Esophagus muscularis mucosa (tissue), 4 donors: ENCODE data around the gene LRRN2. TPM values are rescaled to one million over a fixed set of nuclear protein-coding genes. Genes with fewer than 3 reads are reported as not detected.

Source experiments
- DNase-seq: peaks from one replicate; pipeline ENCODE4 v3.0.0-alpha.2; 2017; ENCODE audit errors: extremely low spot score
- H3K27ac ChIP-seq, 4 donors: fragments of 200-600 bp; sonication (generic); replicated peaks in 1 of 4; 1 replicate in 3 of 4; 2 replicates in 1 of 4; pipeline ENCODE4 v1.5.1; 2016 to 2019; ENCODE audit warnings: mild to moderate bottlenecking in 1 of 4
- H3K27me3 ChIP-seq, 4 donors: fragments of 200-600 bp; sonication (generic); one replicate each; pipeline versions ENCODE4 v1.5.1 to v1.6.0; 2016 to 2019
- H3K36me3 ChIP-seq, 4 donors: fragments of 200-600 bp; sonication (generic); one replicate each; pipeline ENCODE4 v1.5.1; 2016 to 2019
- H3K4me1 ChIP-seq, 4 donors: fragments of 200-600 bp; sonication (generic); one replicate each; pipeline ENCODE4 v1.5.1; 2016 to 2019
- H3K4me3 ChIP-seq, 4 donors: fragments of 200-600 bp; sonication (generic); 1 replicate in 2 of 4; 2 replicates in 2 of 4; pipeline ENCODE4 v1.5.1; 2016 to 2019; ENCODE audit warnings: mild to moderate bottlenecking in 4 of 4, moderate library complexity in 1 of 4
- H3K9me3 ChIP-seq, 4 donors: fragments of 200-600 bp; sonication (generic); 1 replicate in 3 of 4; 2 replicates in 1 of 4; pipeline ENCODE4 v1.5.1; 2016 to 2019
- CTCF ChIP-seq, 3 experiments: fragments of 200-600 bp in 2 of 3; fragments of 450-650 bp in 1 of 3; sonication (generic) in 2 of 3; IDR thresholded peaks; one replicate each; pipeline ENCODE4 v1.5.1; 2017 to 2019; ENCODE audit warnings: antibody characterized with exemption in 3 of 3, mild to moderate bottlenecking in 2 of 3, moderate library complexity in 1 of 3
- EP300 ChIP-seq: sonication (generic); formaldehyde crosslinking; IDR thresholded peaks from one replicate; pipeline ENCODE4 v1.6.1; 2017; ENCODE audit warnings: antibody characterized with exemption
- POLR2A ChIP-seq: fragments of 450-650 bp; IDR thresholded peaks from one replicate; pipeline ENCODE4 v1.6.1; 2017; ENCODE audit warnings: antibody characterized with exemption, moderate library complexity, mild to moderate bottlenecking, low read depth
- POLR2AphosphoS5 ChIP-seq, 2 donors: sonication (generic); formaldehyde crosslinking; IDR thresholded peaks; one replicate each; pipeline ENCODE4 v1.6.1; 2017; ENCODE audit warnings: antibody characterized with exemption in 2 of 2
- WGBS: methylation state at CpG from one replicate; pipeline ENCODE4 v1.1.5; 2018; 5-methylcytosine and 5-hydroxymethylcytosine counted together
- intact Hi-C: fragments of 100-400 bp; cut with DNase I; formaldehyde crosslinking; loops from one replicate; pipeline ENCODE4 v1.15.1; 2023
- total RNA-seq, 4 donors: library from RNA; depleted of rRNA; stranded (reverse); fragments of >200 nt; gene quantifications; one replicate each; pipeline versions ENCODE4 v1.1.0 to v1.2.1, GENCODE V29; 2016

The LRRN2 gene
- total RNA-seq, 4 donors from 2014 or later: 3.6 to 15.2 (median 5.0) TPM

- intact Hi-C loops: no loop called here
- WGBS: 77% methylated on average over 4 of the region's 4 CpGs
- TF ChIP-seq POLR2A (no peak), POLR2AphosphoS5 (IDR thresholded peaks at IDR 0.05) (no peak), CTCF (IDR thresholded peaks at IDR 0.05) (no peak), EP300 (no peak)
- Histone ChIP-seq H3K9me3 (no peaks in the 10 kb centered on the region), H3K4me3 (no peak overlapping the region), H3K27me3 (peaks cover 0 to 35% (median 7%) of the 10 kb centered on the region in 4 donors), H3K36me3 (no peaks in the 10 kb centered on the region), H3K4me1 (peaks cover 4 to 8% (median 7%) of the 10 kb centered on the region in 4 donors), H3K27ac (no peak overlapping the region)
- no peak for DNase-seq
Measured at GRCh38 chr1:204712708-204713430, 27.3 kb upstream of the LRRN2 start.

- Histone ChIP-seq H3K4me3 (no peak overlapping the region), H3K9me3 (no peaks in the 10 kb centered on the region), H3K27me3 (peaks cover 0 to 35% (median 7%) of the 10 kb centered on the region in 4 donors), H3K4me1 (peaks cover 4 to 8% (median 7%) of the 10 kb centered on the region in 4 donors), H3K36me3 (no peaks in the 10 kb centered on the region), H3K27ac (no peak overlapping the region)
- TF ChIP-seq EP300 (no peak), CTCF (IDR thresholded peaks at IDR 0.05) (no peak), POLR2AphosphoS5 (IDR thresholded peaks at IDR 0.05) (no peak), POLR2A (no peak)
- intact Hi-C loops: no loop called here
- 32% methylated on average over 16 of the region's 23 CpGs for WGBS
- no peak for DNase-seq
Measured at GRCh38 chr1:204711947-204712701, 26.6 kb upstream of the LRRN2 start.

GRCh38 chr1:204711103-204711946 lies 25.8 kb upstream of the LRRN2 start:
- no peaks in the 10 kb centered on the region for H3K36me3 ChIP-seq
- TF ChIP-seq CTCF (IDR thresholded peaks at IDR 0.05): no peak
- TF ChIP-seq EP300: no peak
- TF ChIP-seq POLR2AphosphoS5 (IDR thresholded peaks at IDR 0.05): no peak
- intact Hi-C loops: no loop called here
- peaks cover 0 to 35% (median 7%) of the 10 kb centered on the region in 4 donors for H3K27me3 ChIP-seq
- no peak overlapping the region for H3K27ac ChIP-seq
- H3K9me3 ChIP-seq: no peaks in the 10 kb centered on the region
- peaks cover 4 to 8% (median 7%) of the 10 kb centered on the region in 4 donors for H3K4me1 ChIP-seq
- no peak overlapping the region for H3K4me3 ChIP-seq
- WGBS: 74% methylated on average over 16 of the region's 16 CpGs
- no peak for DNase-seq

- 75% methylated on average over 11 of the region's 11 CpGs for WGBS
- Histone ChIP-seq H3K9me3 (no peaks in the 10 kb centered on the region), H3K36me3 (no peaks in the 10 kb centered on the region), H3K27me3 (peaks cover 0 to 35% (median 7%) of the 10 kb centered on the region in 4 donors), H3K4me1 (peaks cover 4 to 8% (median 7%) of the 10 kb centered on the region in 4 donors), H3K4me3 (no peak overlapping the region), H3K27ac (no peak overlapping the region)
- no peak for DNase-seq
- TF ChIP-seq POLR2A: no peak
- no peak for TF ChIP-seq POLR2AphosphoS5 (IDR thresholded peaks at IDR 0.05)
- TF ChIP-seq EP300: no peak
- no peak for TF ChIP-seq CTCF (IDR thresholded peaks at IDR 0.05)
- intact Hi-C loops: no loop called here
Measured at GRCh38 chr1:204709960-204710912, 24.7 kb upstream of the LRRN2 start.
